HEK293 (cell line): ENCODE data around the gene TCERG1.

ENCODE experiments used
- CTCF ChIA-PET: fragments of 350-600 bp; formaldehyde crosslinking; extraction: SDS; loops from one replicate; lab custom pipeline; 2021; ENCODE audit warnings: antibody characterized with exemption; lab: Yijun Ruan, JAX
- POLR2A ChIA-PET: fragments of 300-600 bp; formaldehyde crosslinking; extraction: SDS; loops from one replicate; lab custom pipeline; 2020; ENCODE audit warnings: antibody characterized with exemption, inconsistent platforms; lab: Yijun Ruan, JAX
- H3K27ac ChIP-seq: fragments of 200-500 bp; sonication (Bioruptor generic); 2 replicates; pipeline ENCODE4 v1.5.1; 2014; ENCODE audit warnings: low read depth, low read length, control low read depth, inconsistent platforms; ENCODE audit errors: extremely low read depth
- H3K36me3 ChIP-seq, 2 experiments: fragments of 200-500 bp in 1 of 2; sonication (Bioruptor generic) in 1 of 2; 1 replicate in 1 of 2; 2 replicates in 1 of 2; pipeline ENCODE4 v1.5.1; 2014 to 2017; ENCODE audit warnings: inconsistent platforms in 2 of 2, low read length in 2 of 2; ENCODE audit not compliant: control insufficient read depth in 2 of 2, insufficient read depth in 1 of 2
- H3K4me1 ChIP-seq: fragments of 200-500 bp; sonication (Bioruptor generic); 2 replicates; pipeline ENCODE4 v1.5.1; 2014; ENCODE audit warnings: mild to moderate bottlenecking, low read length, inconsistent platforms; ENCODE audit not compliant: control insufficient read depth, insufficient read depth
- H3K4me3 ChIP-seq: 2 replicates; pipeline ENCODE4 v1.5.1; 2011; ENCODE audit warnings: low read depth, mild to moderate bottlenecking, control low read depth, low read length, moderate library complexity
- H3K9me3 ChIP-seq: fragments of 200-500 bp; sonication (Bioruptor generic); 2 replicates; pipeline ENCODE4 v1.5.1; 2014; ENCODE audit warnings: low read depth, low read length, inconsistent platforms; ENCODE audit not compliant: control insufficient read depth, insufficient read depth
- GLIS2 ChIP-seq: fragments of 450-650 bp; formaldehyde crosslinking; IDR thresholded peaks from 2 replicates; pipeline ENCODE4 v1.5.1; 2016; ENCODE audit warnings: missing biosample characterization, missing genetic modification characterization
- PRDM4 ChIP-seq: fragments of 450-650 bp; formaldehyde crosslinking; IDR thresholded peaks from 2 replicates; pipeline ENCODE4 v1.5.1; 2017; ENCODE audit warnings: missing biosample characterization, missing genetic modification characterization
- PRDM6 ChIP-seq: fragments of 450-650 bp; formaldehyde crosslinking; IDR thresholded peaks from 2 replicates; pipeline ENCODE4 v1.5.1; 2017; ENCODE audit warnings: missing biosample characterization, missing genetic modification characterization
- RBAK ChIP-seq: fragments of 450-650 bp; formaldehyde crosslinking; IDR thresholded peaks from 2 replicates; pipeline ENCODE4 v1.5.1; 2016; ENCODE audit warnings: missing biosample characterization, missing genetic modification characterization
- REPIN1 ChIP-seq: fragments of 450-650 bp; formaldehyde crosslinking; IDR thresholded peaks from 2 replicates; pipeline ENCODE4 v1.5.1; 2017; ENCODE audit warnings: missing biosample characterization, missing genetic modification characterization, low read depth
- ZEB2 ChIP-seq: fragments of 450-650 bp; formaldehyde crosslinking; IDR thresholded peaks from 2 replicates; pipeline ENCODE4 v1.5.1; 2016; ENCODE audit warnings: missing biosample characterization, missing genetic modification characterization
- ZFP69B ChIP-seq: fragments of 450-650 bp; formaldehyde crosslinking; IDR thresholded peaks from 2 replicates; pipeline ENCODE4 v1.5.1; 2016; ENCODE audit warnings: missing biosample characterization, missing genetic modification characterization
- ZIC2 ChIP-seq: fragments of 450-650 bp; formaldehyde crosslinking; IDR thresholded peaks from 2 replicates; pipeline ENCODE4 v1.5.1; 2016; ENCODE audit warnings: missing biosample characterization, missing genetic modification characterization
- ZNF133 ChIP-seq: fragments of 450-650 bp; formaldehyde crosslinking; IDR thresholded peaks from 2 replicates; pipeline ENCODE4 v1.5.1; 2016; ENCODE audit warnings: missing biosample characterization, missing genetic modification characterization
- ZNF148 ChIP-seq: fragments of 450-650 bp; formaldehyde crosslinking; IDR thresholded peaks from 2 replicates; pipeline ENCODE4 v1.5.0; 2017; ENCODE audit warnings: missing biosample characterization, missing genetic modification characterization, borderline replicate concordance
- ZNF155 ChIP-seq: fragments of 450-650 bp; formaldehyde crosslinking; IDR thresholded peaks from 2 replicates; pipeline ENCODE4 v1.5.1; 2016; ENCODE audit warnings: missing biosample characterization, missing genetic modification characterization
- ZNF211 ChIP-seq: fragments of 450-650 bp; formaldehyde crosslinking; IDR thresholded peaks from 2 replicates; pipeline ENCODE4 v1.5.1; 2016; ENCODE audit warnings: low read depth, missing biosample characterization, missing genetic modification characterization
- ZNF239 ChIP-seq: fragments of 450-650 bp; formaldehyde crosslinking; IDR thresholded peaks from 2 replicates; pipeline ENCODE4 v1.5.1; 2016; ENCODE audit warnings: missing biosample characterization, missing genetic modification characterization
- ZNF24 ChIP-seq: fragments of 450-650 bp; formaldehyde crosslinking; IDR thresholded peaks from 2 replicates; pipeline ENCODE4 v1.5.1; 2016; ENCODE audit warnings: missing biosample characterization, missing genetic modification characterization
- ZNF391 ChIP-seq: fragments of 450-650 bp; formaldehyde crosslinking; IDR thresholded peaks from 2 replicates; pipeline ENCODE4 v1.5.1; 2016; ENCODE audit warnings: low read depth, missing biosample characterization, missing genetic modification characterization, borderline replicate concordance
- ZNF426 ChIP-seq: fragments of 450-650 bp; formaldehyde crosslinking; IDR thresholded peaks from 2 replicates; pipeline ENCODE4 v1.5.1; 2017; ENCODE audit warnings: missing biosample characterization, missing genetic modification characterization, mild to moderate bottlenecking, inconsistent platforms, moderate library complexity
- ZNF776 ChIP-seq: fragments of 450-650 bp; formaldehyde crosslinking; IDR thresholded peaks from 2 replicates; pipeline ENCODE4 v1.5.0; 2017; ENCODE audit warnings: missing biosample characterization, missing genetic modification characterization, borderline replicate concordance
- TF ChIP-seq, protein P1 (sequence below): fragments of 450-650 bp; formaldehyde crosslinking; IDR thresholded peaks from 2 replicates; pipeline ENCODE4 v1.5.1; 2016; ENCODE audit warnings: missing biosample characterization, missing genetic modification characterization, borderline replicate concordance
- TF ChIP-seq, protein P2 (sequence below): fragments of 450-650 bp; formaldehyde crosslinking; IDR thresholded peaks from 2 replicates; pipeline ENCODE4 v1.5.1; 2017; ENCODE audit warnings: missing biosample characterization, missing genetic modification characterization

Gene TCERG1

GRCh38 chr5:146513462-146513861 lies 66.3 kb downstream of the TCERG1 start:
- Histone ChIP-seq H3K27ac (no peak overlapping the region), H3K4me1 (no peaks in the 10 kb centered on the region), H3K36me3 (peaks cover 38 to 46% of the 10 kb centered on the region in 2 experiments), H3K4me3 (no peak overlapping the region), H3K9me3 (no peaks in the 10 kb centered on the region)
- TF ChIP-seq REPIN1 (tag by site-specific recombination) (no peak), PRDM6 (tag by site-specific recombination) (no peak), ZNF24 (tag by site-specific recombination) (no peak), RBAK (tag by site-specific recombination) (no peak), ZNF239 (tag by site-specific recombination) (no peak), ZNF776 (no peak), ZNF155 (tag by site-specific recombination) (no peak), ZIC2 (tag by site-specific recombination) (no peak), PRDM4 (tag by site-specific recombination) (no peak), ZEB2 (tag by site-specific recombination) (no peak), ZNF148 (tag by site-specific recombination) (no peak), ZNF426 (tag by site-specific recombination) (no peak), ZNF211 (tag by site-specific recombination) (no peak), GLIS2 (no peak), ZFP69B (no peak), ZNF133 (tag by site-specific recombination) (no peak), ZNF391 (tag by site-specific recombination) (no peak)
- TF ChIP-seq, protein P1, sequence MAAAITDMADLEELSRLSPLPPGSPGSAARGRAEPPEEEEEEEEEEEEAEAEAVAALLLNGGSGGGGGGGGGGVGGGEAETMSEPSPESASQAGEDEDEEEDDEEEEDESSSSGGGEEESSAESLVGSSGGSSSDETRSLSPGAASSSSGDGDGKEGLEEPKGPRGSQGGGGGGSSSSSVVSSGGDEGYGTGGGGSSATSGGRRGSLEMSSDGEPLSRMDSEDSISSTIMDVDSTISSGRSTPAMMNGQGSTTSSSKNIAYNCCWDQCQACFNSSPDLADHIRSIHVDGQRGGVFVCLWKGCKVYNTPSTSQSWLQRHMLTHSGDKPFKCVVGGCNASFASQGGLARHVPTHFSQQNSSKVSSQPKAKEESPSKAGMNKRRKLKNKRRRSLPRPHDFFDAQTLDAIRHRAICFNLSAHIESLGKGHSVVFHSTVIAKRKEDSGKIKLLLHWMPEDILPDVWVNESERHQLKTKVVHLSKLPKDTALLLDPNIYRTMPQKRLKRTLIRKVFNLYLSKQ (tag by site-specific recombination), result no peak
- TF ChIP-seq, protein P2, sequence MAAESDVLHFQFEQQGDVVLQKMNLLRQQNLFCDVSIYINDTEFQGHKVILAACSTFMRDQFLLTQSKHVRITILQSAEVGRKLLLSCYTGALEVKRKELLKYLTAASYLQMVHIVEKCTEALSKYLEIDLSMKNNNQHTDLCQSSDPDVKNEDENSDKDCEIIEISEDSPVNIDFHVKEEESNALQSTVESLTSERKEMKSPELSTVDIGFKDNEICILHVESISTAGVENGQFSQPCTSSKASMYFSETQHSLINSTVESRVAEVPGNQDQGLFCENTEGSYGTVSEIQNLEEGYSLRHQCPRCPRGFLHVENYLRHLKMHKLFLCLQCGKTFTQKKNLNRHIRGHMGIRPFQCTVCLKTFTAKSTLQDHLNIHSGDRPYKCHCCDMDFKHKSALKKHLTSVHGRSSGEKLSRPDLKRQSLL, result no peak
- ChIA-PET CTCF (interaction anchor here (0.7 to 1.3 kb wide), 2 partner anchors 19 to 20 kb away, joined by 3 read pairs; no protein-coding TSS in a partner anchor), POLR2A (no interaction called here)
